ENCODE results near the gene PHF2. TPM values are rescaled to one million over a fixed set of nuclear protein-coding genes. Genes with fewer than 3 reads are reported as not detected.

Gene PHF2
- total RNA-seq, 1 donor from 2014 or later: 12.1 TPM

GRCh38 chr9:93585695-93586094 is 9.3 kb downstream of the PHF2 start:
- TF ChIP-seq, protein P1, sequence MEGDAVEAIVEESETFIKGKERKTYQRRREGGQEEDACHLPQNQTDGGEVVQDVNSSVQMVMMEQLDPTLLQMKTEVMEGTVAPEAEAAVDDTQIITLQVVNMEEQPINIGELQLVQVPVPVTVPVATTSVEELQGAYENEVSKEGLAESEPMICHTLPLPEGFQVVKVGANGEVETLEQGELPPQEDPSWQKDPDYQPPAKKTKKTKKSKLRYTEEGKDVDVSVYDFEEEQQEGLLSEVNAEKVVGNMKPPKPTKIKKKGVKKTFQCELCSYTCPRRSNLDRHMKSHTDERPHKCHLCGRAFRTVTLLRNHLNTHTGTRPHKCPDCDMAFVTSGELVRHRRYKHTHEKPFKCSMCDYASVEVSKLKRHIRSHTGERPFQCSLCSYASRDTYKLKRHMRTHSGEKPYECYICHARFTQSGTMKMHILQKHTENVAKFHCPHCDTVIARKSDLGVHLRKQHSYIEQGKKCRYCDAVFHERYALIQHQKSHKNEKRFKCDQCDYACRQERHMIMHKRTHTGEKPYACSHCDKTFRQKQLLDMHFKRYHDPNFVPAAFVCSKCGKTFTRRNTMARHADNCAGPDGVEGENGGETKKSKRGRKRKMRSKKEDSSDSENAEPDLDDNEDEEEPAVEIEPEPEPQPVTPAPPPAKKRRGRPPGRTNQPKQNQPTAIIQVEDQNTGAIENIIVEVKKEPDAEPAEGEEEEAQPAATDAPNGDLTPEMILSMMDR (IDR thresholded peaks at IDR 0.05; ENCODE audit: insufficient read depth, low read depth, low read length): no peak
- no peak for TF ChIP-seq EZH2 (IDR thresholded peaks at IDR 0.05; ENCODE audit: insufficient read depth, low read length)
- Histone ChIP-seq H3K4me1 (ENCODE audit: insufficient read depth, low read length) (peaks cover 11% of the 10 kb centered on the region), H2AFZ (ENCODE audit: low read depth, low read length) (no peak overlapping the region), H3K27me3 (ENCODE audit: insufficient read depth, low read length) (no peaks in the 10 kb centered on the region), H3K4me2 (ENCODE audit: low read length) (no peak overlapping the region), H3K9ac (ENCODE audit: low read length) (no peak overlapping the region), H3K79me2 (ENCODE audit: insufficient read depth, low read length) (peaks cover 94% of the 10 kb centered on the region), H3K9me3 (ENCODE audit: insufficient read depth, low read depth, low read length) (peaks cover 2% of the 10 kb centered on the region), H3K27ac (ENCODE audit: low read depth, low read length) (no peak overlapping the region), H3K4me3 (ENCODE audit: insufficient read depth, low read depth, low read length) (no peak overlapping the region), H3K36me3 (ENCODE audit: insufficient read depth, low read length) (no peaks in the 10 kb centered on the region), H4K20me1 (ENCODE audit: insufficient read depth, low read length) (peaks cover 93% of the 10 kb centered on the region)
- FAIRE-seq (no peak), DNase-seq (ENCODE audit: low read depth) (no peak)
- Mint-ChIP-seq H3K4me3 (ENCODE audit: unreplicated experiment) (no peak overlapping the region), H3K27me3 (ENCODE audit: low read depth, unreplicated experiment) (no peaks in the 10 kb centered on the region), H3K9me3 (ENCODE audit: unreplicated experiment) (peaks cover 29% of the 10 kb centered on the region), H3K27ac (ENCODE audit: unreplicated experiment) (no peak overlapping the region), H3K4me1 (ENCODE audit: low read depth, unreplicated experiment) (peaks cover 21% of the 10 kb centered on the region), H3K36me3 (ENCODE audit: low read depth, unreplicated experiment) (peaks cover 18% of the 10 kb centered on the region)

GRCh38 chr9:93586290-93587057 is 10.1 kb downstream of the PHF2 start:
- H3K36me3 ChIP-seq (ENCODE audit: insufficient read depth, low read length): no peaks in the 10 kb centered on the region

More at GRCh38 chr9:93586290-93587057, 10.1 kb downstream of the PHF2 start:
- Histone ChIP-seq H3K9me3 (ENCODE audit: insufficient read depth, low read depth, low read length) (peaks cover 2% of the 10 kb centered on the region), H3K27me3 (ENCODE audit: insufficient read depth, low read length) (no peaks in the 10 kb centered on the region), H3K4me1 (ENCODE audit: insufficient read depth, low read length) (peaks cover 11% of the 10 kb centered on the region), H4K20me1 (ENCODE audit: insufficient read depth, low read length) (peaks cover 93% of the 10 kb centered on the region), H3K9ac (ENCODE audit: low read length) (no peak overlapping the region), H3K4me3 (ENCODE audit: insufficient read depth, low read depth, low read length) (no peak overlapping the region), H3K4me2 (ENCODE audit: low read length) (no peak overlapping the region), H2AFZ (ENCODE audit: low read depth, low read length) (no peak overlapping the region), H3K79me2 (ENCODE audit: insufficient read depth, low read length) (peaks cover 94% of the 10 kb centered on the region), H3K27ac (ENCODE audit: low read depth, low read length) (no peak overlapping the region)
- DNase-seq (ENCODE audit: low read depth) (no peak), FAIRE-seq (no peak)
- H3K4me3 Mint-ChIP-seq (ENCODE audit: unreplicated experiment): no peak overlapping the region
- peaks cover 19% of the 10 kb centered on the region for H3K4me1 Mint-ChIP-seq (ENCODE audit: low read depth, unreplicated experiment)
- TF ChIP-seq, protein P1 (IDR thresholded peaks at IDR 0.05; ENCODE audit: insufficient read depth, low read depth, low read length): no peak
- no peak for TF ChIP-seq EZH2 (IDR thresholded peaks at IDR 0.05; ENCODE audit: insufficient read depth, low read length)
- no peaks in the 10 kb centered on the region for H3K27me3 Mint-ChIP-seq (ENCODE audit: low read depth, unreplicated experiment)
- H3K9me3 Mint-ChIP-seq (ENCODE audit: unreplicated experiment): peaks cover 24% of the 10 kb centered on the region
- peaks cover 18% of the 10 kb centered on the region for H3K36me3 Mint-ChIP-seq (ENCODE audit: low read depth, unreplicated experiment)
- no peak overlapping the region for H3K27ac Mint-ChIP-seq (ENCODE audit: unreplicated experiment)
